ENCODE measurements around the gene PCYOX1L. TPM values are rescaled to one million over a fixed set of nuclear protein-coding genes. Genes with fewer than 3 reads are reported as not detected.

The PCYOX1L gene
- total RNA-seq: 13.6 TPM

GRCh38 chr5:149357370-149358293 is at the start of gene PCYOX1L:
Gene PCYOX1L (plus strand): TSS chr5:149358046. CDS start chr5:149358069, 23 bp downstream.

GRCh38 chr5:149345147-149345891 is 12.5 kb upstream of the PCYOX1L start, which contains the start of gene GRPEL2:
Gene GRPEL2 (plus strand): TSS chr5:149345499. CDS start chr5:149345540, 41 bp downstream.

GRCh38 chr5:149379177-149379761 is 21.4 kb downstream of the PCYOX1L start, which contains the start of gene IL17B:
Gene IL17B (minus strand): TSS chr5:149379292. CDS start chr5:149379225, 67 bp downstream.

Other genes with a start within 250 kb of the PCYOX1L start
- gene ABLIM3, start 216.6 kb upstream of the PCYOX1L start, total RNA-seq: 53.1 TPM
- gene AFAP1L1, start 86.2 kb upstream of the PCYOX1L start, total RNA-seq: 5.5 TPM
- gene GRPEL2, start 12.5 kb upstream of the PCYOX1L start, total RNA-seq: 54.7 TPM
- not detected for gene IL17B, start 21.2 kb downstream of the PCYOX1L start, total RNA-seq
- 267 TPM for gene CSNK1A1, start 193.4 kb downstream of the PCYOX1L start, total RNA-seq
- gene ARHGEF37, start 223.5 kb downstream of the PCYOX1L start, total RNA-seq: 3.0 TPM

Measured in diencephalon (tissue), 1 donor.